ENCODE data around the gene GRHL3.

The GRHL3 gene

GRCh38 chr1:24374891-24375786, 56.0 kb downstream of the GRHL3 start:
- no peak for DNase-seq

GRCh38 chr1:24379733-24380315, 60.7 kb downstream of the GRHL3 start:
- no peak for DNase-seq

- no peak for DNase-seq
Measured at GRCh38 chr1:24380508-24380907, 61.4 kb downstream of the GRHL3 start.

- DNase-seq = no peak
Measured at GRCh38 chr1:24381256-24381655, 62.1 kb downstream of the GRHL3 start.

GRCh38 chr1:24382165-24382577, 63.0 kb downstream of the GRHL3 start:
- DNase-seq = no peak

- DNase-seq = no peak
Measured at GRCh38 chr1:24383381-24383940, 64.3 kb downstream of the GRHL3 start.

- DNase-seq = no peak
Measured at GRCh38 chr1:24384251-24385090, 65.3 kb downstream of the GRHL3 start.

- DNase-seq = no peak
Measured at GRCh38 chr1:24385160-24385940, 66.2 kb downstream of the GRHL3 start.

- DNase-seq = peak; percentile 12
Measured at GRCh38 chr1:24386241-24386640, 67.1 kb downstream of the GRHL3 start.

- DNase-seq = no peak
Measured at GRCh38 chr1:24386931-24387330, 67.8 kb downstream of the GRHL3 start.

- DNase-seq = no peak
Measured at GRCh38 chr1:24387636-24388175, 68.5 kb downstream of the GRHL3 start.

GRCh38 chr1:24388331-24388885, 69.3 kb downstream of the GRHL3 start:
- no peak for DNase-seq

GRCh38 chr1:24389231-24389678, 70.1 kb downstream of the GRHL3 start:
- DNase-seq = no peak

GRCh38 chr1:24390924-24391782, 72.0 kb downstream of the GRHL3 start:
- peak; percentile 46 for DNase-seq

- peak; percentile 47 for DNase-seq
Measured at GRCh38 chr1:24391882-24392603, 72.9 kb downstream of the GRHL3 start.

- DNase-seq = no peak
Measured at GRCh38 chr1:24392604-24392946, 73.4 kb downstream of the GRHL3 start.

- DNase-seq = no peak
Measured at GRCh38 chr1:24392982-24393650, 74.0 kb downstream of the GRHL3 start.

GRCh38 chr1:24393892-24394291, 74.7 kb downstream of the GRHL3 start:
- DNase-seq = no peak

GRCh38 chr1:24400065-24400464, 80.9 kb downstream of the GRHL3 start:
- DNase-seq = no peak

Data from NCI-H345 (cell line).